Pancreas (tissue), 10 donors: ENCODE measurements around the gene HHAT. TPM values are rescaled to one million over a fixed set of nuclear protein-coding genes. Genes with fewer than 3 reads are reported as not detected.

Experiments used
- ATAC-seq, 4 donors: fragments of 200-7000 bp; cut with Tn5 transposase; one replicate each; pipeline versions ENCODE4 v1.8.0 to v1.9.1; 2020; ENCODE audit warnings: mild to moderate bottlenecking in 4 of 4, moderate library complexity in 4 of 4
- DNase-seq, 6 donors: peaks; one replicate each; pipeline ENCODE4 v3.0.0-alpha.2; 2020
- FAIRE-seq: peaks from 2 replicates; lab custom pipeline; 2012; peaks lifted over from hg19 to GRCh38; lab: Jason Lieb, UNC
- H3K27ac ChIP-seq, 4 donors: fragments of 200-600 bp; sonication (generic); 1 replicate in 3 of 4; 2 replicates in 1 of 4; pipeline versions ENCODE4 v1.5.0 to v1.8.0; 2020
- H3K27me3 ChIP-seq, 4 donors: fragments of 200-600 bp; one replicate each; pipeline ENCODE4 v1.8.0; 2021
- H3K36me3 ChIP-seq, 3 donors: fragments of 200-600 bp; sonication (generic) in 1 of 3; one replicate each; pipeline versions ENCODE4 v1.5.0 to v1.8.0; 2020 to 2021
- H3K4me1 ChIP-seq, 3 donors: fragments of 200-600 bp; one replicate each; pipeline ENCODE4 v1.8.0; 2021
- H3K4me3 ChIP-seq, 4 donors: fragments of 200-600 bp; sonication (generic) in 2 of 4; one replicate each; pipeline versions ENCODE4 v1.5.0 to v1.8.0; 2020 to 2021
- H3K9me3 ChIP-seq, 4 donors: fragments of 200-600 bp; one replicate each; pipeline ENCODE4 v1.8.0; 2021
- WGBS, 2 donors: extraction: QIAGEN DNeasy Blood & Tissue Kit; methylation state at CpG; one replicate each; pipeline ENCODE4 v1.1.7; 2013; 5-methylcytosine and 5-hydroxymethylcytosine counted together
- intact Hi-C, 3 donors: fragments of 100-400 bp; cut with DNase I; formaldehyde crosslinking; loops; one replicate each; pipeline versions ENCODE4 v1.11.1 to v1.14.2; 2022
- polyA plus RNA-seq, 2 donors: library from polyadenylated mRNA; stranded (reverse); fragments of 200-250 nt; gene quantifications; one replicate each; pipeline ENCODE4 v1.2.3, GENCODE V29; 2013
- total RNA-seq, 6 donors: library from RNA; stranded (reverse); fragmentation: NEBNext Ultra II Directional in 4 of 6; extraction: Animal tissue kit (Norgen Biotek cat#: 25700) in 4 of 6; gene quantifications; one replicate each; pipeline versions ENCODE4 v1.2.1 to v1.2.4, GENCODE V29; 2021 to 2023
- TF ChIP-seq, protein P1 (sequence below), 4 donors: fragments of 200-600 bp; sonication (generic) in 3 of 4; IDR thresholded peaks; one replicate each; pipeline versions ENCODE4 v1.5.0 to v1.8.0; 2021; ENCODE audit warnings: antibody characterized with exemption in 4 of 4
- donor health status: healthy with polysubstance abuse.
- donor health status: DM: no; HTN: no; CAD: no; lungs with moderate emphysema.
- donor health status: DM: no; HTN: no; CAD: no.
- donor health status: control.
- donor health status: control.
- donor health status: Bipolar disorder and iron deficiency.
- donor health status: DM: yes; HTN: yes; CAD: no.
- donor health status: DM: no; HTN: no; CAD: no.
- donor health status: DM: no; HTN: no; CAD: no.
- donor health status: DM: yes; HTN: yes; CAD: no.

HHAT gene
- total and polyA plus RNA-seq, 8 donors, result 1.3 to 4.1 (median 2.4) TPM

- TF ChIP-seq, protein P1, sequence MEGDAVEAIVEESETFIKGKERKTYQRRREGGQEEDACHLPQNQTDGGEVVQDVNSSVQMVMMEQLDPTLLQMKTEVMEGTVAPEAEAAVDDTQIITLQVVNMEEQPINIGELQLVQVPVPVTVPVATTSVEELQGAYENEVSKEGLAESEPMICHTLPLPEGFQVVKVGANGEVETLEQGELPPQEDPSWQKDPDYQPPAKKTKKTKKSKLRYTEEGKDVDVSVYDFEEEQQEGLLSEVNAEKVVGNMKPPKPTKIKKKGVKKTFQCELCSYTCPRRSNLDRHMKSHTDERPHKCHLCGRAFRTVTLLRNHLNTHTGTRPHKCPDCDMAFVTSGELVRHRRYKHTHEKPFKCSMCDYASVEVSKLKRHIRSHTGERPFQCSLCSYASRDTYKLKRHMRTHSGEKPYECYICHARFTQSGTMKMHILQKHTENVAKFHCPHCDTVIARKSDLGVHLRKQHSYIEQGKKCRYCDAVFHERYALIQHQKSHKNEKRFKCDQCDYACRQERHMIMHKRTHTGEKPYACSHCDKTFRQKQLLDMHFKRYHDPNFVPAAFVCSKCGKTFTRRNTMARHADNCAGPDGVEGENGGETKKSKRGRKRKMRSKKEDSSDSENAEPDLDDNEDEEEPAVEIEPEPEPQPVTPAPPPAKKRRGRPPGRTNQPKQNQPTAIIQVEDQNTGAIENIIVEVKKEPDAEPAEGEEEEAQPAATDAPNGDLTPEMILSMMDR (IDR thresholded peaks at IDR 0.05), result no peak
- H3K4me1 ChIP-seq, result no peaks in the 10 kb centered on the region
- H3K9me3 ChIP-seq, result no peaks in the 10 kb centered on the region
- H3K27ac ChIP-seq, result no peak overlapping the region
- no peaks in the 10 kb centered on the region for H3K27me3 ChIP-seq
- H3K4me3 ChIP-seq, result no peak overlapping the region
- intact Hi-C loops, result no loop called here
- ATAC-seq (no peak), DNase-seq (no peak), FAIRE-seq (no peak)
- WGBS, 2 donors, result 17 to 26% methylated on average over 2 of the region's 2 CpGs
- H3K36me3 ChIP-seq, result no peaks in the 10 kb centered on the region
Measured at GRCh38 chr1:210700511-210700910, 371.8 kb downstream of the HHAT start.

GRCh38 chr1:210702506-210702905 lies 373.8 kb downstream of the HHAT start:
- Histone ChIP-seq H3K27ac (no peak overlapping the region), H3K27me3 (no peaks in the 10 kb centered on the region), H3K36me3 (no peaks in the 10 kb centered on the region), H3K4me3 (no peak overlapping the region), H3K4me1 (no peaks in the 10 kb centered on the region), H3K9me3 (no peaks in the 10 kb centered on the region)
- no peak for ATAC-seq
- TF ChIP-seq, protein P1 (IDR thresholded peaks at IDR 0.05), result no peak
- no peak for FAIRE-seq
- no peak for DNase-seq
- 93 to 97% methylated on average over 2 of the region's 2 CpGs for WGBS, 2 donors
- intact Hi-C loops, result no loop called here

DNA sequence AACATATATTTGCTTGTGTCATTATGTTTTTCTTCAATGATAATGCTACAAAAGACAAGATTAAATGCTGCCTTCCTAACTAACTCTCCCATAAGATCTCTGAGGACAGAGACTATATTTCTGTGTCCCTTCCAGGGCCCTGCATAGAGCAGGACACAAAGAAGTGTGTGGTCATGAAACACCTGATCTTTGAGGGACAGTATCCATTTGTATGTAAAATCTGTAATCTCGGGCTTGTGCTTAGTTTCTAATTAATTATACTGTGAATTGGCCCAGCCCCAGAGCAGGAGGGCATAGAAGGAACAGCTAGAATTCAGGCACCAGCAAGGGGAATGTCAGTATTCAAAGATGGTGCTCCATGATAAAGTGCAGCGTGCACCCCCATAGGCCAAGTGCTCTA lies 374.9 kb downstream of the HHAT start:
- DNase-seq (no peak), ATAC-seq (no peak), FAIRE-seq (no peak)
- Histone ChIP-seq H3K9me3 (no peaks in the 10 kb centered on the region), H3K27me3 (no peaks in the 10 kb centered on the region), H3K4me3 (no peak overlapping the region), H3K27ac (no peak overlapping the region), H3K36me3 (no peaks in the 10 kb centered on the region), H3K4me1 (no peaks in the 10 kb centered on the region)
- TF ChIP-seq, protein P1 (IDR thresholded peaks at IDR 0.05), result no peak
- intact Hi-C loops, result no loop called here
- 67 to 71% methylated on average over 2 of the region's 2 CpGs for WGBS, 2 donors

- DNase-seq (no peak), ATAC-seq (no peak), FAIRE-seq (no peak)
- no peaks in the 10 kb centered on the region for H3K9me3 ChIP-seq
- H3K4me3 ChIP-seq, result no peak overlapping the region
- no peak overlapping the region for H3K27ac ChIP-seq
- intact Hi-C loops, result no loop called here
- no peaks in the 10 kb centered on the region for H3K4me1 ChIP-seq
- 82 to 84% methylated on average over 3 of the region's 3 CpGs for WGBS, 2 donors
- TF ChIP-seq, protein P1 (IDR thresholded peaks at IDR 0.05), result no peak
- H3K27me3 ChIP-seq, result no peaks in the 10 kb centered on the region
- H3K36me3 ChIP-seq, result no peaks in the 10 kb centered on the region
Measured at GRCh38 chr1:210705086-210705485, 376.4 kb downstream of the HHAT start.

DNA sequence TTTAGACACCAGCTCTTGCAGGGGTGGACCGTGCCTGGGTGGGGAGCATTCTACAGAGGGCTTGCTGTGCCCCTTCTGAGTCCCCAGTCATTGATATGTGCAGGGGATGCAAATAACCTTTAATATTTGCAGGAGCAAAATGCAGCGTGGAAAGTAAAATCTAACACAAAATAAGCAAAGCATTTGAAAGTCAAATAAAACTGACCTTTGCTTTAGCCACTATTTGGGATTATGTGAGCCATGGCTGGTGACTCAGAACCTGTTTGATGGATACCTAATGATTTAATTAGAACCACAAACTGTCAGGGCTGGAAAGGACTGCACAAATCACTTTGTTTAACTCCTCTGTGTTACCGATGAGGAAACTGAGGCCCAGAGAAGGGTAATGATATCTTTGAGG lies 377.5 kb downstream of the HHAT start:
- intact Hi-C loops, result no loop called here
- no peaks in the 10 kb centered on the region for H3K27me3 ChIP-seq
- no peak overlapping the region for H3K4me3 ChIP-seq
- WGBS, 2 donors, result 73 to 84% methylated on average over 3 of the region's 3 CpGs
- no peak overlapping the region for H3K27ac ChIP-seq
- no peaks in the 10 kb centered on the region for H3K9me3 ChIP-seq
- ATAC-seq, result no peak
- H3K4me1 ChIP-seq, result no peaks in the 10 kb centered on the region
- no peak for DNase-seq
- FAIRE-seq, result no peak
- H3K36me3 ChIP-seq, result no peaks in the 10 kb centered on the region
- TF ChIP-seq, protein P1 (IDR thresholded peaks at IDR 0.05), result no peak
